Activated CD8-positive, alpha-beta memory T cell treated with anti-CD3 and anti-CD28 coated beads for 48 hours (primary cell): ENCODE measurements around the gene DOCK9.

Experiments
- DNase-seq, 3 experiments: peaks; one replicate each; pipeline ENCODE4 v3.0.0-alpha.2; 2020; ENCODE audit warnings: low read depth in 2 of 3, low spot score in 2 of 3

DOCK9 gene

GRCh38 chr13:98997738-98998641 lies 20.1 kb upstream of the DOCK9 start:
- no peak for DNase-seq

DNA sequence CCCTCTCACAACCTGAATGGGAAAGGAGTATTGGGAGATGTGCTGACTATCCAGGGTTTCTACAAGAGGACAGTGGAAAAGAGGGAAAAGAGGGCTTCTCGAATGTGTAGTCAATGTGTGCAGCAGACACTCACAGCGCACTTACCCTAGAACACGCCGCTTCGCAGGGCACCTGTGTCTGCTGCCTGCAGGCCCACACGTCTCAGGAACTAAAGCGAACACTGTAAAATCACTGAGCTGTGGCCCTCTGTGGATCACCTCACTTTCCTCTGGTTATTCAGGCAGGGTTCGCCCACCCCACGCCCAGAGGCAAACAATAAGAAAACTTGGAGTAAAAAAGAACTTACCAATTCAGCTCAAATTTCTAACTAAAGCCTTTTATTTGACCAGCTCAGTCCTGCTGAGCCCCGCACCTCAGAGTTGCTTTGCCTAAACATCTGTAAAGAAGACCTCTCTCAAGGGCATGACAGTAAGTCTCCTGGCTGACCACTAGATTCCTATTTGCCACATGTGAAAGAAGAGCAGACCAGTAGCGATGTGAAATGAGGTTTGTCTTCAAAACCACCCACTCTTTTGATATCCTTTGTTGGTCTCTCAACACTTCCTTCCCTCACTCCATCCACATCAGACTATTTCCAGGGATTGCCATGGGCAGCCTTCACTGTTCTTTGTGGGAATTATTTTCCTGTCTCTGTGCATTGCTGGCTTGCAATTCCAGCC lies 19.3 kb upstream of the DOCK9 start:
- no peak for DNase-seq

DNA sequence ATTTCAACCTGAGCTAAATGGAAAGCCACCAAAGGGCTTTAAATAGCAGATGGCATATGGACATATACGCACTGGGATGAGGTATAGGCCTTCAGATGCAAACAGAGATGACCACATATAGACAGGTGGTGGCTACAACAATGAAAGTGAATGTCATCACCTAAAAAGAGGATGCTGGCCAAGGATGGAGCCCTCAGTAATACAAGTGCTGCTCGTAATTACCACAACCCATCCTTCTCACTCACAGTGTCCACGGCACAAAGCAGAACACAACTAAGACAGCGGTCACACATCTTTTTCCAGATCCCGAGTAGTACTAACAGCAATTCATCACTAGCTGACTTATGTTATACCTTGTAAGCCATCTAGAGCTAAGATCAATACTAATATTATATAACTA lies 18.2 kb upstream of the DOCK9 start:
- DNase-seq: no peak

DNA sequence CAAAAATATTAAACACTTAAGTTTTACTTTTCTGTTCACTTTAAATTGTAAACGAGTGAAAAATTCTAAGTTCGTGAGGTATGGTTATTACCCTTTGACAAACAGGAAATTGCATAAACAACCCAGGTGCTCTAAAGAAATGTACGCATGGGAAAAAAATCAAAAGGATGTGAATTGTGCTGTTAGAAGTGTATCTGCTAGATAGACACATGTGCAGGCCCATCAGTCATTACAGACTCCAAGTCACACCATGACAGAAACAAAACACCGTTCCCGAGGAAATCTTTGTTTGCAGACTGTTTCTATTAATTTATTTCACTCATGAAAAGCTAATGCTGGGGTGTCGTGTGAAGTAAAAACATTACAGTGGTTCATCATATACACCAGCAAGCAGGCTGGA lies 17.0 kb upstream of the DOCK9 start:
- no peak for DNase-seq

DNA sequence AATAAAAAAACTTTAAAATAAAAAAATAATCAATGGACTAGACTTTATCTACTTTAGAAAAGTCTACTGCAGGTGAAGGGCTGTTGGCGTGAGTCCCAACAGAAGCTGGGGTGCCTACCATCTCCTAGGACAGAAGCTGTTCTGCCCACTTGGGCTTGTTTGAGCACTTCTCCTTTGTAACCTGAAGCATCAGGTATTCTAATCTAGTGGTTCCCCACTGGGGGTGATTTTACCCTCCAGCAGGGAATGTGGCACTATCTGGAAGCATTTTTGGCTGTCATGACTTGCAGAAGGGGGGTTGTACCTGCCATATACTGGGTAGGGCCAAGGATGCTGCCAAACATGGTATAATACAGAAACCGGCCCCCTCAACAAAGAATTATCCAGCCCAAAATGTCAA lies 16.2 kb upstream of the DOCK9 start:
- DNase-seq: no peak

DNA sequence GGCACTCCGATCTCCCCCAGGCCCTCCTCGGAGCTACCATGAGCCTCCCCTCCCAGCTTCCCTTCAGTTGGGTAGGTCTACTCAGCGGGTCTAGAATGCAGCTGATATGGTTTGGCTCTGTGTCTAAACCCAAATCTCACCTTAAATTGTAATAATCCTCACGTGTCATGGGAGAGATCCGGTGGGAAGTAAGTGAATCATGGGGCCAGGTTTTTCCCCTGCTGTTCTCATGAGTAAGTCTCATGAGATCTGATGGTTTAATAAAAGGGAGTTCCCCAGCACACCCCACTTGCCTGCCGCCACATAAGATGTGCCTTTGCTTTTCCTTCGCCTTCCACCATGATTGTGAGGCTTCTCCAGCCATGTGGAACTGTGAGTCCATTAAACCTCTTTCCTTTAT lies 14.5 kb upstream of the DOCK9 start:
- DNase-seq: no peak

GRCh38 chr13:98990701-98991100 lies 12.8 kb upstream of the DOCK9 start:
- DNase-seq: no peak

- DNase-seq: no peak
Measured at GRCh38 chr13:98989469-98990235, 11.8 kb upstream of the DOCK9 start.

DNA sequence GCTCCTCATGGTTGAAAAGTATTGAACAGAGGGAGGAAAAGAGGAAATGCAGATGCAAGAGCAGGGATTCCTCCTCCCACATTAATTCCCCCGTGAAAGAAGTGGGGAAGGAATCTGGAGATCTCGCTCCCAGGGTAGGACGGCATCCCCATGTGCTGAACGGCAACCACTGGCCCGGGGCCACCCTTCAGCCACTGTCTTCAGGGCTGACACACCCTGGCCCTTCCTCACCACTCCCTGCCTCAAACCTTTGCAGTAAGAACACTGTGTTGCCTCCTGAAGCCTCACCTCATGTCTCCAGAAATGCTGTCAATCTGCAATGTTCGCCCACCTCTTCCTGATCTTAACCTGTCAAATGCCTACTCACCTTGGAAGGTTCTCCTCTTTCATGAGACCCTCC lies 10.9 kb upstream of the DOCK9 start:
- no peak for DNase-seq

GRCh38 chr13:98988277-98988676 lies 10.4 kb upstream of the DOCK9 start:
- DNase-seq: no peak

DNA sequence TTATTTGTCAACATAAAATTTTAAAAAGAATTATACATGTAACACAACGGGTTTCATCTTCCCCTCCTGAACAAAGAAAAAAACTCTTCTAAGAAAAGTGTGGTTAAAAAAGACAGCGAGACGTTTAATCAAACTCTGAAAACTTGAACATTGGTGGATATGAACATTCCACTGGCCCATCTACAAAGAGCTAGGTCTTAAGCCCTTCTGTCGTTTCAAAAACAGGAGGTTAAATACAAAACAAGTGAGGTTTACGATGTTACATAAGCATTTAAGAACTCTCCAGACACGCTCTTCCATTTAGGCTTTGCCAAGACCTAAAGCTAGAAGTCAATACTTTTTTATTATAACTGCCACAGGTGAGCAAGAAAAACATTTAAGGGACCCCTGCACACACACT lies 9.4 kb upstream of the DOCK9 start:
- no peak for DNase-seq

DNA sequence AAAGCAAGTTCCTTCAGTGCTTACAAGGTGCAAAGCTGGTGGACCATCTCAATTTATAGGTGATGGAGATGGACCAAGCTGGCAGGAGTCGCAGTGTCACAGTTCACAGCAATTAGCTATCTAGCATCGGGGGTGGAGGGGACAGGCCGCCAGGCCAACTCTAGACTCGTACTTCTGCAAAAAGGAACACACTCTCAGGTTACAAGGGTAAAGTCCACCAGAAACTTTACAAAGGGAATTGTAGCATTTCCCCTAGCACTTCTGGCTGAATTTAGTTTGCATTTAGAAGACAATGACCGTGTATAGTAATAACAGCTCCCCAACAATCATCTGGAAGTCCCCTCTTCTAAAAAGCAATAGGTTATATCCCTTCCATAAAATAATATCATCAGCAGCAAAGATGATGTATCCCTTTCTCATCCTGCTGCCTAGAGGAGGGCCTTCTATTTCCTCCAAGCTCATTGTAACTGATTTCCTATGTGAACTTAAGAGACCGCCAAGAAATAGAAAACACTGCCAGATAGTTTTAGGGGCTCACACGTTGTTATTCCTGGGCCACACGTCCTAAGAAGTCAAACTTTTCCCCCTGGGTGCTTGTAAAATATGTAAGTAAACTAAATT lies 8.5 kb upstream of the DOCK9 start:
- DNase-seq: no peak

DNA sequence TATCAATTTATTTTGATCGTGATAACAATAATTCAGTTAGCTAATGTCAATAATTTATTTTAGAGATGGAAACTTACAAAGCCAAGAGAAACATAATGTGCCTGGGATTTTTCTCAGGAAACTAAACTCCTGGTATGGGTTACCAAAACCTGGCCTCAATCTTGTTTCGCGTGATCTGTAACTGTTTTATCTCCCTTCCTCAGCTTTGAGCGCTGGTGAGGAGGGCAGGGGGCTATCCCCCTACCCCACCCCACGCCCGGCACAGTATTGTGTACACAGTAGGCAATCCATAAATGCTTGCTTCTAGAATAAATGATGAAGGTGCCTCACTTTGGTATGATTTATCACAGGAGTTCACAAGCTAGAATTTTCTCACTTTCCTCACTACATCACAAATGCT lies 7.7 kb upstream of the DOCK9 start:
- DNase-seq: no peak

DNA sequence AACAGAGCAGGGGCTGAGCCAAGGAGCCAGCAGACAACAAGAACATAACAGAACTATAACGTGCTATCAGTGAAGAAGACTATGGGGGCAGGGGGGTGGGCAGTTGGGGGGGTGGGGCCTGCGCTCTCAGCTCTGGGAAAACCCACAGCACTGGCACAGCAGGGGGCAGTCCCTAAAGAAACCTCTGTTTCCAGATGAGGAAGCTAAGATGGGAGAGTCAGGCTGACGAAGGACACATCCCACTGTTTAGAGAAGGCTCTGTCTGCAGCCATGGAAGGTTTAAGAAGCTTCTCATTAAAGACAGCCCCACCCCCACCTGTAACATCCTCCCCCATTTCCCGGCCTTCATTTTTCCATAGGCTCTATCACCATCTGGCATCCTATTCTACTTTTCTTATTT lies 7.1 kb upstream of the DOCK9 start:
- DNase-seq: no peak

- no peak for DNase-seq
Measured at GRCh38 chr13:98984118-98984517, 6.3 kb upstream of the DOCK9 start.

- no peak for DNase-seq
Measured at GRCh38 chr13:98983182-98983581, 5.3 kb upstream of the DOCK9 start.

DNA sequence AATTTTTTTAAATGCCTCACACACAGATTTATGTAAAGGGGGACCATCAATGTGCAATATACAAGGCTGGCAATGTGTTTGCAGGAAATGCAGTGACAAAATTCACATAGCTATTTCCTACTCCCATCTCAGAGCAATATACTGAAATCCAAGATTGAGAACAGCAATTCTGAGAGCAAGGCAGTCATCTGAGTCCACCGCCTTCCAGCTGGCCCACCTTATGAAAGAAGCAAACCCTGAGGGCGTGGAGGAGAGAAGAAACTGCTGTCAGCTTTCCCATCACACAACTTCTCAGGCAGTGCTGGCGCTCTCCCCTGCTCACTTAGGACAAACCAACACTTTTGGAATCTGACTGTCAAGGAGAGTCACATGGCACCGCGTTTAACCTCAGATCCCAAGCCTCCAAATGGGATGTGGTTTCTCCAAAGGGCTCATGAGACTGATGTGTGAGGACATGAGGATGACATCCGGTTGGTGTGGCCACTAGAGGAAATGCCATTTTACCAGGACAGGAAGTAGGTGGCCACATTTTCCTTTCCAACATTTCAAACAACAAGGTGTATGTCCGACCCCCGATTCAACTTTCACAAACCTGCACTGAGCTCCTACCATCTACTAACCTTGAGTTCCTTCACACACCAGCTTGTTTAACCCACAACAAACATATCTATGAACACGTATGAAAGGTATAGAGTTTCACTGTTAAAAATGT lies 3.7 kb upstream of the DOCK9 start:
- DNase-seq: no peak

GRCh38 chr13:98979012-98979660 lies 1.3 kb upstream of the DOCK9 start:
- no peak for DNase-seq

- no peak for DNase-seq
Measured at GRCh38 chr13:98978280-98978679, 416 bp upstream of the DOCK9 start.

- DNase-seq: no peak
Measured at GRCh38 chr13:98976941-98977340, 923 bp downstream of the DOCK9 start.
